Measurements from ENCODE around the gene MET.

MET gene

GRCh38 chr7:116782177-116782711, 110.2 kb downstream of the MET start:
- Histone ChIP-seq H3K9ac (no peak overlapping the region), H3K36me3 (ENCODE audit: insufficient read depth) (no peaks in the 10 kb centered on the region), H3K27me3 (ENCODE audit: insufficient read depth, low read depth) (no peaks in the 10 kb centered on the region), H4K20me1 (ENCODE audit: insufficient read depth) (no peaks in the 10 kb centered on the region), H3K4me1 (ENCODE audit: low read depth, poor library complexity, severe bottlenecking) (peaks cover 14% of the 10 kb centered on the region), H3K79me2 (ENCODE audit: insufficient read depth, low read depth) (no peaks in the 10 kb centered on the region), H3K4me2 (no peak overlapping the region), H3K4me3 (IDR thresholded peaks at IDR 0.05; ENCODE audit: insufficient read depth, low read depth, low read length) (no peak overlapping the region), H2AFZ (ENCODE audit: low read depth) (no peak overlapping the region), H3K27ac (no peak overlapping the region)
- TF ChIP-seq CTCF (conservative IDR thresholded peaks at IDR 0.05; ENCODE audit: low read depth, low read length), result no peak

- Histone ChIP-seq H3K4me3 (IDR thresholded peaks at IDR 0.05; ENCODE audit: insufficient read depth, low read depth, low read length) (no peak overlapping the region), H3K27me3 (ENCODE audit: insufficient read depth, low read depth) (no peaks in the 10 kb centered on the region)
Measured at GRCh38 chr7:116783666-116784318, 111.8 kb downstream of the MET start.

GRCh38 chr7:116784647-116785046, 112.7 kb downstream of the MET start:
- Histone ChIP-seq H3K79me2 (ENCODE audit: insufficient read depth, low read depth) (no peaks in the 10 kb centered on the region), H3K4me3 (IDR thresholded peaks at IDR 0.05; ENCODE audit: insufficient read depth, low read depth, low read length) (no peak overlapping the region), H2AFZ (ENCODE audit: low read depth) (no peak overlapping the region), H3K4me1 (ENCODE audit: low read depth, poor library complexity, severe bottlenecking) (peaks cover 14% of the 10 kb centered on the region), H3K27ac (no peak overlapping the region), H3K4me2 (no peak overlapping the region), H3K36me3 (ENCODE audit: insufficient read depth) (no peaks in the 10 kb centered on the region), H3K27me3 (ENCODE audit: insufficient read depth, low read depth) (no peaks in the 10 kb centered on the region), H3K9ac (no peak overlapping the region), H4K20me1 (ENCODE audit: insufficient read depth) (no peaks in the 10 kb centered on the region)
- no peak for TF ChIP-seq CTCF (conservative IDR thresholded peaks at IDR 0.05; ENCODE audit: low read depth, low read length)

More at GRCh38 chr7:116783666-116784318, 111.8 kb downstream of the MET start:
- H3K79me2 ChIP-seq (ENCODE audit: insufficient read depth, low read depth), result no peaks in the 10 kb centered on the region
- H3K27ac ChIP-seq, result no peak overlapping the region
- H4K20me1 ChIP-seq (ENCODE audit: insufficient read depth), result no peaks in the 10 kb centered on the region
- no peak overlapping the region for H3K4me2 ChIP-seq
- no peak overlapping the region for H3K9ac ChIP-seq
- no peaks in the 10 kb centered on the region for H3K36me3 ChIP-seq (ENCODE audit: insufficient read depth)
- H3K4me1 ChIP-seq (ENCODE audit: low read depth, poor library complexity, severe bottlenecking), result peaks cover 14% of the 10 kb centered on the region
- no peak overlapping the region for H2AFZ ChIP-seq (ENCODE audit: low read depth)
- no peak for TF ChIP-seq CTCF (conservative IDR thresholded peaks at IDR 0.05; ENCODE audit: low read depth, low read length)

- no peak overlapping the region for H3K4me2 ChIP-seq
- H2AFZ ChIP-seq (ENCODE audit: low read depth), result no peak overlapping the region
- H3K27ac ChIP-seq, result no peak overlapping the region
- no peaks in the 10 kb centered on the region for H3K36me3 ChIP-seq (ENCODE audit: insufficient read depth)
- H3K4me3 ChIP-seq (IDR thresholded peaks at IDR 0.05; ENCODE audit: insufficient read depth, low read depth, low read length), result no peak overlapping the region
- no peaks in the 10 kb centered on the region for H4K20me1 ChIP-seq (ENCODE audit: insufficient read depth)
- H3K4me1 ChIP-seq (ENCODE audit: low read depth, poor library complexity, severe bottlenecking), result peaks cover 8% of the 10 kb centered on the region
- no peaks in the 10 kb centered on the region for H3K27me3 ChIP-seq (ENCODE audit: insufficient read depth, low read depth)
- TF ChIP-seq CTCF (conservative IDR thresholded peaks at IDR 0.05; ENCODE audit: low read depth, low read length), result no peak
- H3K9ac ChIP-seq, result no peak overlapping the region
- no peaks in the 10 kb centered on the region for H3K79me2 ChIP-seq (ENCODE audit: insufficient read depth, low read depth)
Measured at GRCh38 chr7:116785843-116786242, 113.8 kb downstream of the MET start.

Data from KMS-11 (cell line).